Naive thymus-derived CD4-positive, alpha-beta T cell (primary cell): ENCODE results near the gene RFXANK. TPM values are rescaled to one million over a fixed set of nuclear protein-coding genes. Genes with fewer than 3 reads are reported as not detected.

Source experiments
- ATAC-seq: fragments of 150-1000 bp; cut with Tn5 transposase; 2 replicates; pipeline ENCODE4 v1.10.0; 2021; ENCODE audit warnings: mild to moderate bottlenecking, moderate library complexity
- CTCF ChIA-PET: fragments of 350-600 bp; sonication (Branson Sonifier 250); formaldehyde crosslinking; loops from one replicate; lab custom pipeline; 2021; ENCODE audit warnings: antibody characterized with exemption; lab: Charles Lee
- POLR2A ChIA-PET: fragments of 350-600 bp; sonication (Branson Sonifier 250); formaldehyde crosslinking; loops from one replicate; lab custom pipeline; 2021; ENCODE audit warnings: antibody characterized with exemption, inconsistent platforms; lab: Charles Lee
- DNase-seq, 9 donors: peaks; one replicate each; pipeline versions ENCODE4 v3.0.0 to v3.0.0-alpha.2; 2020 to 2022; ENCODE audit warnings: mixed read lengths in 1 of 9
- H3K27ac ChIP-seq: one replicate; pipeline ENCODE4 v1.7.0; 2013; ENCODE audit warnings: mild to moderate bottlenecking, low read depth, low read length, moderate library complexity
- H3K27me3 ChIP-seq, 2 donors: one replicate each; pipeline ENCODE4 v1.7.0; 2013; ENCODE audit warnings: low read length in 2 of 2, mild to moderate bottlenecking in 2 of 2, moderate library complexity in 2 of 2; ENCODE audit not compliant: control insufficient read depth in 2 of 2, insufficient read depth in 2 of 2
- H3K36me3 ChIP-seq, 3 experiments: 1 replicate in 2 of 3; 2 replicates in 1 of 3; pipeline ENCODE4 v1.7.0; 2013; ENCODE audit warnings: low read length in 3 of 3, mild to moderate bottlenecking in 3 of 3, moderate library complexity in 1 of 3; ENCODE audit not compliant: insufficient read depth in 3 of 3, control insufficient read depth in 2 of 3
- H3K4me1 ChIP-seq, 2 donors: one replicate each; pipeline ENCODE4 v1.7.0; 2013; ENCODE audit warnings: low read length in 2 of 2, mild to moderate bottlenecking in 2 of 2, moderate library complexity in 1 of 2; ENCODE audit not compliant: control insufficient read depth in 2 of 2, insufficient read depth in 2 of 2
- H3K4me3 ChIP-seq: 2 replicates; pipeline ENCODE4 v1.7.0; 2013; ENCODE audit warnings: mild to moderate bottlenecking, low read length
- H3K9me3 ChIP-seq, 3 experiments: 1 replicate in 2 of 3; 2 replicates in 1 of 3; pipeline ENCODE4 v1.7.0; 2013; ENCODE audit warnings: low read length in 3 of 3; ENCODE audit not compliant: control insufficient read depth in 2 of 3
- H3K27ac Mint-ChIP-seq, 9 donors: one replicate each; pipeline ENCODE4 v1.8.0; 2020 to 2022; ENCODE audit warnings: mixed read lengths in 9 of 9, mild to moderate bottlenecking in 8 of 9, moderate library complexity in 5 of 9, inconsistent platforms in 2 of 9
- H3K27me3 Mint-ChIP-seq, 5 donors: one replicate each; pipeline ENCODE4 v1.8.0; 2021 to 2022; ENCODE audit warnings: mixed read lengths in 5 of 5, mild to moderate bottlenecking in 1 of 5
- H3K36me3 Mint-ChIP-seq, 5 donors: one replicate each; pipeline ENCODE4 v1.8.0; 2020 to 2022; ENCODE audit warnings: mixed read lengths in 5 of 5, mild to moderate bottlenecking in 3 of 5, inconsistent platforms in 1 of 5
- H3K4me1 Mint-ChIP-seq, 7 donors: one replicate each; pipeline ENCODE4 v1.8.0; 2020 to 2022; ENCODE audit warnings: mixed read lengths in 7 of 7, mild to moderate bottlenecking in 3 of 7, inconsistent platforms in 1 of 7
- H3K4me3 Mint-ChIP-seq, 10 donors: one replicate each; pipeline ENCODE4 v1.8.0; 2020 to 2022; ENCODE audit warnings: mild to moderate bottlenecking in 10 of 10, mixed read lengths in 10 of 10, moderate library complexity in 6 of 10, inconsistent platforms in 2 of 10
- H3K9me3 Mint-ChIP-seq, 11 donors: one replicate each; pipeline ENCODE4 v1.8.0; 2020 to 2022; ENCODE audit warnings: mixed read lengths in 11 of 11, mild to moderate bottlenecking in 4 of 11, inconsistent platforms in 1 of 11, moderate library complexity in 1 of 11
- intact Hi-C, 2 donors: fragments of 100-400 bp; cut with micrococcal nuclease; formaldehyde crosslinking; loops; one replicate each; pipeline ENCODE4 v1.15.1; 2023
- polyA plus RNA-seq, 2 donors: library from polyadenylated mRNA; unstranded; fragments of 300-500 nt; fragmentation: Illumina TruSeq; gene quantifications; one replicate each; pipeline ENCODE4 v1.2.3, GENCODE V29; 2021
- total RNA-seq, 6 experiments: library from RNA in 5 of 6; stranded (reverse) in 5 of 6; gene quantifications; 1 replicate in 5 of 6; 2 replicates in 1 of 6; pipeline ENCODE4 v1.2.3 and lab custom pipeline; 2021 to 2026

RFXANK gene
- total and polyA plus RNA-seq, 7 experiments from 2014 or later: 60.8 to 114 (median 76.9) TPM

DNA sequence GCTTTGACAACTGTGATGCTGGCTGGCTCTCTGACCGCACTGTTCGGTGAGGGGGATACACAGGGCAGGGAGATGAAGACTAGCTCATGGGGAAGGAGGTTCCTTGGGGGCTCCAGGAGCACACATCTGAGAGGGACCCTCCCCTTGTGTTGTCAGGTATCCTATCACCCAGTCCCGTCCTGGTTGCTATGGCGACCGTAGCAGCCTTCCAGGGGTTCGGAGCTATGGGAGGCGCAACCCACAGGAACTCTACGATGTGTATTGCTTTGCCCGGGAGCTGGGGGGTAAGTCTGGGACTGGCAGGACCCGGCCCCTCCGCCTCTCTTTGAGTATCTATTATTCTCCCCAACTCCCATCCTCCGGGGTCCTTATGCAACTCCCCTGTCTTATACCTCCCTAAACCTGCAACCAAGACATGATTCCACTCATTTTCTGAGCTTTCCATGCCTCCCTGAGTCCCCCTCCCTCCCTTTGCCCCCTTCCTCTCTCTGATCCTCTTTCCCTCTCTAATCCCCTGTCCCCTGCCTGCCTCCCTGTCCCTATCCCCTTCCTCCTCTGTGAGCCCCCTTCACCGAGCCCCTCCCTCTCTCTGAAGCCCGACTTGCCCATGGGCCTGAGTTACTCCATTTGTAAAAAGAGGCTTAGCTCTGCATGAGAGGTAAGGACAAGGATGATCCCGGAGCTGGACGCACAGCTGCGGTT is 32.2 kb downstream of the RFXANK start:
- intact Hi-C loops: loop anchor here (2.0 kb wide), 4 partner anchors 32 to 172 kb away; partner anchors contain the start of genes BORCS8 (in 1 of the 2), RFXANK (in 1 of the 2) and TMEM161A (in 1 of the 2)
- Histone ChIP-seq H3K27me3 (no peaks in the 10 kb centered on the region), H3K4me1 (peaks cover 0 to 9% of the 10 kb centered on the region in 2 donors), H3K9me3 (no peaks in the 10 kb centered on the region), H3K36me3 (no peaks in the 10 kb centered on the region), H3K27ac (no peak overlapping the region), H3K4me3 (peak overlapping the region; percentile 47)
- POLR2A ChIA-PET: interaction anchor here (1.8 kb wide), 1 partner anchor 31 kb away, joined by 4 read pairs; no protein-coding TSS in a partner anchor
- Mint-ChIP-seq H3K27ac (no peak overlapping the region), H3K9me3 (no peaks in the 10 kb centered on the region), H3K27me3 (peaks cover 0 to 20% (median 7%) of the 10 kb centered on the region in 5 donors), H3K36me3 (no peaks in the 10 kb centered on the region), H3K4me3 (peak overlapping the region in 9 of 10 donors; percentile 10 to 81 (median 67)), H3K4me1 (peaks cover 0 to 4% (median 2%) of the 10 kb centered on the region in 7 donors)
- CTCF ChIA-PET: interaction anchor here (0.8 to 2.4 kb wide), 2 partner anchors 23 to 50 kb away, joined by 3 to 7 read pairs; no protein-coding TSS in a partner anchor
- DNase-seq: no peak
- ATAC-seq: no peak

DNA sequence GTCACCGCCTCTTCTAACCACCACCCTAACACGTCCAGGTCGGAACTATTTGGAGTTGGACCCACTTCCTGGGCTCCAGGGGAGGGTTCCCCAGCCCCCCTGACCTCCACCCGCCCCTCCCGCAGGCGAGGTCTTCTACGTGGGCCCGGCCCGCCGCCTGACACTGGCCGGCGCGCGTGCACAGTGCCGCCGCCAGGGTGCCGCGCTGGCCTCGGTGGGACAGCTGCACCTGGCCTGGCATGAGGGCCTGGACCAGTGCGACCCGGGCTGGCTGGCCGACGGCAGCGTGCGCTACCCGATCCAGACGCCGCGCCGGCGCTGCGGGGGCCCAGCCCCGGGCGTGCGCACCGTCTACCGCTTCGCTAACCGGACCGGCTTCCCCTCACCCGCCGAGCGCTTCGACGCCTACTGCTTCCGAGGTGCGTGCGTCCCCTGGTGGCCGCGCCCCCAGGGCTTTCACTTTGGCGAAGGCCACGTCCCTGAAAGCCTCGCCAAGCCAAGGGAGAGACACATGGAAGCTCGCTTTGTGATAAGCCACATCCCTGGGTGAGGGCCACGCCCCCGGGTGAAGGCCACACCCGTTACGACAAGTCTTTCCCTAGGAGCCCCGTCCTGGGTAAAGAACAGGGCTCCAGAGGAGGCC is 32.9 kb downstream of the RFXANK start:
- Histone ChIP-seq H3K4me3 (peak overlapping the region; percentile 47), H3K27ac (no peak overlapping the region), H3K4me1 (peaks cover 0 to 9% of the 10 kb centered on the region in 2 donors), H3K9me3 (no peaks in the 10 kb centered on the region), H3K36me3 (no peaks in the 10 kb centered on the region), H3K27me3 (no peaks in the 10 kb centered on the region)
- CTCF ChIA-PET: interaction anchor here (0.6 to 2.4 kb wide), 6 partner anchors 17 to 50 kb away, joined by 3 to 7 read pairs (median 4); partner anchors contain the start of gene BORCS8
- Mint-ChIP-seq H3K9me3 (no peaks in the 10 kb centered on the region), H3K27ac (peak overlapping the region in 1 of 9 donors; percentile 13), H3K36me3 (no peaks in the 10 kb centered on the region), H3K4me1 (peaks cover 0 to 4% (median 2%) of the 10 kb centered on the region in 7 donors), H3K4me3 (peak overlapping the region; percentile 45 to 85 (median 76)), H3K27me3 (peaks cover 0 to 20% (median 7%) of the 10 kb centered on the region in 5 donors)
- intact Hi-C loops: loop anchor here (1.0 to 2.0 kb wide), 6 partner anchors 32 to 172 kb away; partner anchors contain the start of genes BORCS8 (in 1 of the 2), RFXANK (in 1 of the 2) and TMEM161A (in 1 of the 2)
- POLR2A ChIA-PET: interaction anchor here (1.8 kb wide), 1 partner anchor 32 kb away, joined by 4 read pairs; no protein-coding TSS in a partner anchor
- ATAC-seq (peak; percentile 94), DNase-seq (peak; percentile 63 to 79 (median 75))

- Mint-ChIP-seq H3K9me3 (no peaks in the 10 kb centered on the region), H3K4me1 (peaks cover 0 to 4% (median 2%) of the 10 kb centered on the region in 7 donors), H3K27ac (peak overlapping the region in 1 of 9 donors; percentile 51), H3K4me3 (peak overlapping the region in 2 of 10 donors; percentile 46 to 82), H3K36me3 (no peaks in the 10 kb centered on the region), H3K27me3 (peaks cover 0 to 18% (median 7%) of the 10 kb centered on the region in 5 donors)
- DNase-seq (no peak), ATAC-seq (no peak)
- H3K27me3 ChIP-seq: no peaks in the 10 kb centered on the region
- H3K4me3 ChIP-seq: no peak overlapping the region
- no peaks in the 10 kb centered on the region for H3K36me3 ChIP-seq
- intact Hi-C loops: no loop called here
- POLR2A ChIA-PET: no interaction called here
- no peak overlapping the region for H3K27ac ChIP-seq
- H3K4me1 ChIP-seq: peaks cover 0 to 9% of the 10 kb centered on the region in 2 donors
- H3K9me3 ChIP-seq: no peaks in the 10 kb centered on the region
- CTCF ChIA-PET: interaction anchor here (0.5 to 2.4 kb wide), 4 partner anchors 36 to 264 kb away, joined by 3 to 7 read pairs (median 5); partner anchors contain the start of gene BORCS8
Measured at GRCh38 chr19:19226204-19226603, 34.1 kb downstream of the RFXANK start.

DNA sequence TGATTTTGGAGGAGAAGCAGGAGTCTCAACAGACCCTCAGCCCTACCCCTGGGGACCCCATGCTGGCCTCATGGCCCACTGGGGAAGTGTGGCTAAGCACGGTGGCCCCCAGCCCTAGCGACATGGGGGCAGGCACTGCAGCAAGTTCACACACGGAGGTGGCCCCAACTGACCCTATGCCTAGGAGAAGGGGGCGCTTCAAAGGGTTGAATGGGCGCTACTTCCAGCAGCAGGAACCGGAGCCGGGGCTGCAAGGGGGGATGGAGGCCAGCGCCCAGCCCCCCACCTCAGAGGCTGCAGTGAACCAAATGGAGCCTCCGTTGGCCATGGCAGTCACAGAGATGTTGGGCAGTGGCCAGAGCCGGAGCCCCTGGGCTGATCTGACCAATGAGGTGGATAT is 34.6 kb downstream of the RFXANK start:
- no peak overlapping the region for H3K27ac ChIP-seq
- ATAC-seq (no peak), DNase-seq (no peak)
- no peak overlapping the region for H3K4me3 Mint-ChIP-seq
- no peaks in the 10 kb centered on the region for H3K9me3 ChIP-seq
- peaks cover 0 to 4% (median 2%) of the 10 kb centered on the region in 7 donors for H3K4me1 Mint-ChIP-seq
- H3K27me3 Mint-ChIP-seq: peaks cover 0 to 18% (median 7%) of the 10 kb centered on the region in 5 donors
- no peak overlapping the region for H3K4me3 ChIP-seq
- no peaks in the 10 kb centered on the region for H3K27me3 ChIP-seq
- no peak overlapping the region for H3K27ac Mint-ChIP-seq
- CTCF ChIA-PET: interaction anchor here (1.3 kb wide), 1 partner anchor 263 kb away, joined by 3 read pairs; no protein-coding TSS in a partner anchor
- POLR2A ChIA-PET: no interaction called here
- peaks cover 0 to 9% of the 10 kb centered on the region in 2 donors for H3K4me1 ChIP-seq
- no peaks in the 10 kb centered on the region for H3K36me3 ChIP-seq
- no peaks in the 10 kb centered on the region for H3K36me3 Mint-ChIP-seq
- intact Hi-C loops: no loop called here
- no peaks in the 10 kb centered on the region for H3K9me3 Mint-ChIP-seq

GRCh38 chr19:19227217-19227616 is 35.2 kb downstream of the RFXANK start:
- H3K36me3 ChIP-seq: no peaks in the 10 kb centered on the region
- Mint-ChIP-seq H3K9me3 (no peaks in the 10 kb centered on the region), H3K27ac (no peak overlapping the region), H3K27me3 (peaks cover 0 to 18% (median 7%) of the 10 kb centered on the region in 5 donors), H3K4me3 (no peak overlapping the region), H3K4me1 (peaks cover 0 to 4% (median 2%) of the 10 kb centered on the region in 7 donors), H3K36me3 (no peaks in the 10 kb centered on the region)
- H3K9me3 ChIP-seq: no peaks in the 10 kb centered on the region
- H3K27me3 ChIP-seq: no peaks in the 10 kb centered on the region
- no peak overlapping the region for H3K4me3 ChIP-seq
- no peak for DNase-seq
- POLR2A ChIA-PET: no interaction called here
- H3K4me1 ChIP-seq: peaks cover 0 to 9% of the 10 kb centered on the region in 2 donors
- intact Hi-C loops: no loop called here
- H3K27ac ChIP-seq: no peak overlapping the region
- CTCF ChIA-PET: no interaction called here
- no peak for ATAC-seq

DNA sequence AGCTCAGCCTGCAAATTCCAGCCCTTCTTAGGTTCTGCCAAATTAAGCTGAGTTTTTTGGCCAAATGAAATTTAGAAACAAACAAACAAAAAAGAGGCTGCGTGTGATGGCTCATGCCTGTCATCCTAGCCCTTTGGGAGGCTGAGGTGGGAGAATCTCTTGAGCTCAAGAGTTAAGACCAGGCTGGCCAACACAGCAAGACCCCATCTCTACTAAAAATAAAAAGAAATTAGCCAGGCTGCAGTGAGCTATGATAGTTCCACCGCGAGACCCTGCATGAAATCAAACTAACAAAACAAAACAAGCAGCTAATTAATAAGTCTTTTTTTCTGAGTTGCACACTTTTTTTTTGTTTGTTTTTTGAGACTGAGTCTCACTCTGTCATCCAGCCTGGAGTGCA is 37.6 kb downstream of the RFXANK start:
- Mint-ChIP-seq H3K4me1 (peaks cover 0 to 4% (median under 1%) of the 10 kb centered on the region in 7 donors), H3K4me3 (no peak overlapping the region), H3K27ac (no peak overlapping the region), H3K9me3 (peaks cover 0 to 22% (median 7%) of the 10 kb centered on the region in 11 donors), H3K27me3 (peaks cover 0 to 7% (median 5%) of the 10 kb centered on the region in 5 donors), H3K36me3 (no peaks in the 10 kb centered on the region)
- H3K36me3 ChIP-seq: no peaks in the 10 kb centered on the region
- ChIA-PET CTCF (interaction anchor here (0.7 to 1.9 kb wide), 2 partner anchors 84 to 111 kb away, joined by 4 to 7 read pairs; no protein-coding TSS in a partner anchor), POLR2A (interaction anchor here (0.6 kb wide), 1 partner anchor 63 kb away, joined by 3 read pairs; no protein-coding TSS in a partner anchor)
- H3K4me1 ChIP-seq: peaks cover 0 to 7% of the 10 kb centered on the region in 2 donors
- no peaks in the 10 kb centered on the region for H3K27me3 ChIP-seq
- no peak for DNase-seq
- peaks cover 0 to 13% (median 0%) of the 10 kb centered on the region in 3 experiments for H3K9me3 ChIP-seq
- no peak overlapping the region for H3K27ac ChIP-seq
- no peak overlapping the region for H3K4me3 ChIP-seq
- no peak for ATAC-seq
- intact Hi-C loops: no loop called here
